GM18520 (cell line): ENCODE results near the gene TKT.

Source experiments
- ATAC-seq: cut with Tn5 transposase; IDR thresholded peaks from one replicate; pipeline ENCODE4 v1.9.1; 2021; ENCODE audit not compliant: unreplicated experiment

TKT gene

DNA sequence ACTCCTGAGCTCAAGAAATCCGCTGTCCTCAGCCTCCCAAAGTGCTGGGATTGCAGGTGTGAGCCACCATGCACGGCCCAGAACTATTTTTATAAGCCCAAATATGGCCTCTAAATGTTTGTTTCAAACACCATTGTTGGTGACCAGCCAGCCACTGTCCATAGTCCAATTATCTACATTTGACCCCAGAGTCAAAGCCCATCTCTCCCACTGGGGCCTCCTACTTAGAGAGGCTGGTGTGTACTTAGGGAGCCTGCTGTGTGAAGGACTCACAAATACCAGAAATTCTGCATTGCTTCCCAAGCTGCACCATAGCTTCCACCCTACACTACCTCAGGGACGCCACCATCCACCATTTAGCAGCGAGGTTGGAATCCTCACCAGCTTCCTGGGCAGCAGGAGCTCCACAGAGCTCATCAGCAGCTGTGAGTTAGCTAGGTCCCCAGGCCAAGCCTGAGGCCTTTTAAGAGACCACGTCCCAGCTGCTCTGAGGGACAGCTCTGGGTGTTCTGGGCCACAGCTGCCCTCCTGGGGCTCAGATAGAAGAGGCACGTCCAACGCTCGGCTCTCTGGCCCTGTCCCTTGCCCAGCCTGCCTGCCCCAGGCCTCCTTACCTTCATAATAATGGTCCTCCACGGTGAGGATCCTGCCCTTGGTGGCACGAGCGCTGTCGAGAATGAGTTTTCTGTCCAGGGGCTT, 29.5 kb downstream of the TKT start:
- ATAC-seq, result no peak

DNA sequence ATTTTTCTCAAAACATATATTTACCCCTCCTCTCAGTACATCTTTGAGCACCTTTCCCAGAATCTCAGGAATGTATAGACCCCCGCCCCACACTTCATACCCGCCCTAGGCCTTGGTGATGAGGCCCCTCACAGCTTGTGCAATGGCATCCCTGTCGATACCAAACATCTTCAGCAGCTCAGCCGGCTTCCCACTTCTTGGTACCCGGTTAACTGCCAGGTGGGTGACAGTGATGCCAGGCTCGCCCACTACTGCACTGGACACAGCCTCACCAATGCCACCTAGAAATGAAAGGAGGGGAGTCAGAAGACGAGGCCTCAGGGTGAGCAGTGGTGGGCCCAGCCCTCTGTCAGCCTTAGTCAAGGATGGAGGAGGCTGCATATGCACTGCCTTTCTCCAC, 30.2 kb downstream of the TKT start:
- no peak for ATAC-seq

GRCh38 chr3:53225181-53225580, 30.6 kb downstream of the TKT start:
- no peak for ATAC-seq

- ATAC-seq, result no peak
Observed at GRCh38 chr3:53224536-53224935, 31.3 kb downstream of the TKT start.

DNA sequence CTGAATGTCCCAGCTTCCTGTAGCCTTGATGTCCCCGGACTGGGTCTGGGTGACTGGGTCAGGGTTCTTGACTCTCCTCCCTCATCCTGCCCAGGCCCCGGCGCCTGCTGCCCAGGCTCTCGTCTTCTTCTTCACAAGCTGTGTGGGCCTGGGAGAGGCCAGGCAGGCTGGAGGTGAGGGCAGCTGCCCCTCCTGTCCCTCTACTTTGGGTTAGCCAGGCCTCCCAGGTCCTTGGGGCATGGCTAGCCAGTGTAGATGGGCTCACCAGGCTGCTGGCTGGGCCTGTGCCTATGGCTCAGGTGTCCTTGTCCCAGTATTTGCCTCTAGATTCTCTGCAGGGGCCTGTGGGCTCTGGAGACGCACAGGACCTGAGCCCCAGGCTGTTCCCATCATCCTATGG, 31.8 kb downstream of the TKT start:
- no peak for ATAC-seq

DNA sequence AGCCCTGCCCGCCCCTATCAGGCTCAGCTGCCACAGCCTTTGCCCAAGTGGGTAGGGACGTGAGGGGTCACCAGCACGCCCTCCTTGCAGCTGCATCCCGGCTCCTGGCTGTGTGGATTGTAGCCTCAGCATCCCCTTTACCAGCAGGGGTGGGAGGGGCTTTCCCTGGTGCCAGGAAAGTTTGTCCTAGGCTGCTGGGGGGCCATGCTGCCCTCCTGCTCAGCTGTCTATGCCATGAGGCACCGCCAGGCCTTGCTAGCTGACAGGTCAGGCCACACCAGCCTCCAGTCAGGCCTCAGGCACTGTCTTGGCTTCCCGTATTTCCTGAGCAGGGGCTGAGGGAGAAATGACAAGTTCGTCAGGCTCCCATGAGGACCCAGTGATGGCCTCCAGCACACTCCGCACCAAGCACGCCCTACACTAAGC, 32.3 kb downstream of the TKT start:
- no peak for ATAC-seq

DNA sequence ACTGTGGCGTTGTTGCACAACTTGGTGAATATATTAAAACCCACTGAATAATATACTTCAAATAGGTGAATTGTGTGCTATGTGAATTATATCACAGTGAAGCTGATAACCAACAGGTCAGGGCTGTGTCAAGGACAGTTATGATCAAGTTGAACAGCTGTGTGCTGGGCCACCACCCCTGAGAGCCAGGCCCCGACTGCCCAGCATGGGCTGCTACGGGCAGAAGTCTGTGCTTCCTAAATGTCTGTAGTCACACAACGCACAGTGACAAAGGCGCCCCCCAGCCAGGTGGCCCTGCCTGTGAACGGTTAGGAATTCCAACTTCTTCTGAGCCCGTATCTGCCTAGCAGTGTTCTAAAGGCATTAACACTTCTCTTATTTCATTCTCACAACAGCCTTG, 32.8 kb downstream of the TKT start:
- no peak for ATAC-seq

GRCh38 chr3:53222183-53222901, 33.5 kb downstream of the TKT start:
- ATAC-seq, result no peak

GRCh38 chr3:53221827-53222182, 34.0 kb downstream of the TKT start:
- no peak for ATAC-seq

GRCh38 chr3:53221345-53221744, 34.5 kb downstream of the TKT start:
- ATAC-seq, result no peak

GRCh38 chr3:53219895-53220483, 35.8 kb downstream of the TKT start:
- no peak for ATAC-seq

DNA sequence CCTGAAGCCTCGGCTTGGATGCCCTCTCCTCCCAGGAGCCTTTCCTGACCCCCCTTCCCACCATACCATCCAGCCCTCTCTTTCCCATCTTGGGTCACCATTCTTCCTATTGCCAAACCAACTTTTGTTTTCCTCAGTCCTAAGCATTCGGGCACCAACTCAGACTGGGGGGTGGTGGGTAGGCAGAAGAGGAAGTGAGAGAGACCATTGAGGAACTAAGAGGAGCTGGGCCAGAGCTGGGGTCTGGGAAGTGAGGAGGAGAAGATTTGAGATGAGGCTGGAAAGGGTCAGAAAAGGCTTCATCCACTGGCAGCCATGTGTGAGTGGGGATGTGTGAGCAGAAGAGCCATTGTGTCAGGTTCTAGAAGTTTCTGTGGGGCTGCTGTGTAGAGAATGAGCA, 37.7 kb downstream of the TKT start:
- ATAC-seq, result no peak

DNA sequence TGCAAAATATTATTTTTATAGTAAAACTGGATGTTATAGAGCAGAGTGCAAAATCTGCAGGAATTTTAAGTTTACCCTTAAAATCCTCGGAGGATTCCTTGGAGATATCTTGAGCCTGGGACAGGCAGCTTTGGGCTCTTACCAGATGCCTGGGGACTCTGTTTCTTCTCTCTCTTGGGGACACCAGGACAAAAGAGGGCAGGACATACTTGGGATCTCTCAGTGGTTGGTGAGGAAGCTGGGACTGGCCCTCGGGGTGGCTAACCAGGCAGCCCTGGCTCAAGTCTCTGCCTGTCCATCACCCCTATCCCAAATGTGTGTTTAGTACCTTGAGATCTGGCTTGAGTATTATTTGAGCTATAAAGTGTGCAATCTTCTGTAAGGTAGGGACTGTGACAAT, 38.6 kb downstream of the TKT start:
- ATAC-seq, result no peak

DNA sequence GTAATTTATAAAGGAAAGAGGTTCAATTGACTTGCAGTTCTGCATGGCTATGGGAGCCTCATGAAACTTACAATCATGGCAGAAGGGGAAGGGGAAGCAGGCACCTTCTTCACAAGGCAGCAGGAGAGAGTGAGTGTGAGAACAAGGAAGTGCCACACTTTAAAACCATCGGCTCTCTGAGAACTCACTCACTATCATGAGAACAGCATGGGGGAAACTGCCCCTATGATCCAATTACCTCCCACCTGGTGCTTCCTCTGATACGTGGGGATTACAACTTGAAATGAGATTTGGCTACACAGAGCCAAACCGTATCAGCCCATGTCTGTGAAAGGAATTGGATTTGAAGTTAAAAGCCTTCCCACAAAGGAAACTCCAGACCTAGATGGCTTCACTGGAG, 39.1 kb downstream of the TKT start:
- no peak for ATAC-seq

DNA sequence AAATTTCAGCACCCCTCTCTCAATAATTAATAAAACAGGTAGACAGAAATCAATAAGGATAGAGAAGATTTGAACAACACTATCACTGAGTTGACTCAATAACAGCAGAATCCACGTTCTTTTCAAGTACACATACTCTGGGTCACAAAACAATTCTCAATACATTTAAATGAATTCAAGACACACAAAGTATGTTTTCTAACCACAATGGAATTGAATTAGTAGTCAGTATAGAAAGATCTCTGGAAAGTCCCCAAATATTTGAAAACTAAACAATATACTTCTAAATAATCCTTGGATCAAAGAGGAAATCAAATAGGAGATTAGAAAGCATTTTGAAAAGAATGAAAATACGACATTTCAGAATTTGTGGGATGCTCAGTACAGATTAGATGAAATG, 40.0 kb downstream of the TKT start:
- ATAC-seq, result no peak

GRCh38 chr3:53213276-53213675, 42.5 kb downstream of the TKT start:
- ATAC-seq, result no peak

DNA sequence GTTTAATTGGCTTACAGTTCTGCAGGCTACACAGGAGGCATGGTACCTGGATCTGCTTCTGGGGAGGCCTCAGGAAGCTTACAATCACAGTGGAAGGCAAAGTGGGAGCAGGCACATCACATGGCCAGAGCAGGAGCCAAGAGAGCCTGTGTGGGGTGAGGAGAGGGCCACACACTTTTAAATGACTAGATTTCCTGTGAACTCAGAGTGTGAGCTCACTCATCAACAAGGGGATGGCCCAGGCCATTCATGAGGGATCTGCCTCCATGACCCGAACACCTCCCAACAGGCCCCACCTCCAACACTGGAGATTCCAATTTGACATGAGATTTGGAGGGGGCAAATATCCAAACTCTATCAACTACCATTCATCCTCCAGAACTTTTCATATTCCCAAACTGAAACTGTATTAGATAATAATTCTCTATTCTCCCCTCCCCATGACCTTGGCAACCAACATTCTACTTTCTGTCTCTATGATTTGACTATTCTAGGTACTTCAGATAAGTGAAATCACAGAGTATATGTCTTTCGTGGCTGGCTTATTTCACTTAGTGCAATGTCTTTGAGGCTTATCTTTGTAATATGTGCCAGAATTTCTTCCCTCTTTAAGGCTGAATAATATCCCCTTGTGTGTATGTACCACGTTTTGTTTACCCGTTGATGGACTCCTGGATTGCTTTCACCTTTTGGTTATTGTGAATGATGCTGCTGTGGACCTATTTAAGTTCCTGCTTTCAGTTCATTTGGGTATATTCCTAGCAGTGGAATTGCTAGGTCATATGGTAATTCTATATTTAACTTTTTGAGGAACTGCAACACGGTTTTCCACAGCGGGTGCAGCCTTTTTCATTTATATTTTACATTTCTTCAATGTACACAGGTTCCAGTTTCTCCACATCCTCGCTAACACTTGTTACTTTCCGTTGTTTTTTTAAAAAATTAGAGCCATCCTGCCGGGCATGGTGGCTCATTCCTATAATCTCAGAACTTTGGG, 43.8 kb downstream of the TKT start:
- no peak for ATAC-seq

- ATAC-seq, result no peak
Observed at GRCh38 chr3:53202331-53203015, 53.3 kb downstream of the TKT start.

DNA sequence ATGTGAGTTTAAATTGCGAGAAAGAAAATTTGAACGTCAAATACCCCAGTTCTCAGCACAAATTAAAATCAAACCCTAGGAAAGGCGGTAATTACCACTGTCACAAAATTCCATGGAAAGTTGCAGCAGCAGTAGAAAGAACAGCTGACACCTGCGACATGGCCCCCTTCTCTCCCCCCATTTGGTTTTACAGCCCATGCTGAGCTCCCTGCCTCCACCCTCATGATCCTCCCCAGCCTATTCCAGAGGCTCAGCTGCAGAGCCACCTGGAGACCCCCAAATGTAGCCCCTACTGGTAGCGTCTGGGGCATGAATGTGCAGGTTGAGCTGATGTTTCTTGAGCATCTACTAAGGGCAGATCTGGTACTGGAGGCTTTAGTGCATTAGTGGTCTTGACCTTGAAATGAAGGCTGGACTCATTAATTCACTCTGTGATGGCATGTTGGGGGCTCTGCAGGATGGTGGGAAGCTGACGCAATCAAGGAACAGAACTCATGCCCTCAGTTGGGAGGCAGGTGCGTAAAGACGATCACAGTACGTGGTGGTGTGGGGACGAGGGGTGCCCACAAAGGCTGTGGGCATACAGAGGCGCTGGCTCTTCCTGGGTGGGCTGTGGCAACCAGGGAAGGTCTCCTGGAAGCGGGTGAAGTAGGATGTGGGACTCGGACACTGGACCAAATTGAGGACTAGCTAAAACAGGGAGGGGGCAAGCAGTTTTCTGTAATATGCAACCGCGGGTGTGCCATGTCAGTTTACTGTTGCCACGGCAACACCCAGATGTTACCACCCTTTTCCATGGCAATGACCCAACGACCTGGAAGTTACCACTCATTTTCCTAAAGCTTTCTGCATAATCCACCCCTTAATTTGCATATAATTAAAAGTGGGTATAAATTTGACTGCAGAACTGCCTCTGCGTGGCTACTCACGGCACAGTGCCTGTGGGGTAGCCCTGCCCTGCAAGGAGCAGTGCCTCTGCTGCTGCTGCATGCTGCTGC, 55.0 kb downstream of the TKT start:
- ATAC-seq, result no peak

- ATAC-seq, result no peak
Observed at GRCh38 chr3:53199834-53200233, 56.0 kb downstream of the TKT start.
